Neural cell (in vitro differentiated cells): ENCODE data around the gene LY6G6C.

Source experiments
- EP300 ChIP-seq: fragments of 450-650 bp; conservative IDR thresholded peaks from 2 replicates; pipeline ENCODE4 v1.6.1; 2014; ENCODE audit warnings: antibody characterized with exemption, mild to moderate bottlenecking, moderate library complexity; ENCODE audit not compliant: poor library complexity, severe bottlenecking
- EZH2 ChIP-seq: fragments of 200-600, 300-800 bp; shearing (Covaris generic), sonication (generic); IDR thresholded peaks from 2 replicates; pipeline ENCODE4 v1.6.1; 2014; ENCODE audit warnings: antibody characterized with exemption, low read length, borderline replicate concordance, mild to moderate bottlenecking; ENCODE audit not compliant: insufficient read depth, poor library complexity, severe bottlenecking
- MXI1 ChIP-seq: fragments of 450-650 bp; conservative IDR thresholded peaks from 2 replicates; pipeline ENCODE4 v1.6.1; 2014; ENCODE audit warnings: antibody characterized with exemption, mild to moderate bottlenecking; ENCODE audit not compliant: poor library complexity, severe bottlenecking
- POLR2AphosphoS5 ChIP-seq: IDR thresholded peaks from 2 replicates; pipeline ENCODE4 v1.6.1; 2012
- RAD21 ChIP-seq: fragments of 450-650 bp; conservative IDR thresholded peaks from 2 replicates; pipeline ENCODE4 v1.6.1; 2014; ENCODE audit warnings: antibody characterized with exemption, mild to moderate bottlenecking, moderate library complexity
- REST ChIP-seq: IDR thresholded peaks from 2 replicates; pipeline ENCODE4 v1.6.1; 2012; ENCODE audit warnings: borderline replicate concordance
- SMC3 ChIP-seq: fragments of 450-650 bp; conservative IDR thresholded peaks from 2 replicates; pipeline ENCODE4 v1.6.1; 2014; ENCODE audit warnings: antibody characterized with exemption, mild to moderate bottlenecking, moderate library complexity; ENCODE audit not compliant: poor library complexity
- TAF1 ChIP-seq: IDR thresholded peaks from 2 replicates; pipeline ENCODE4 v1.6.1; 2012; ENCODE audit warnings: low read depth
- TF ChIP-seq, protein P1 (sequence below): fragments of 450-650 bp; IDR thresholded peaks from 2 replicates; pipeline ENCODE4 v1.5.1; 2014; ENCODE audit warnings: antibody characterized with exemption, mild to moderate bottlenecking, moderate library complexity; ENCODE audit not compliant: poor library complexity, severe bottlenecking

GRCh38 chr6:31693535-31693934, 28.0 kb downstream of the LY6G6C start:
- TF ChIP-seq EP300 (no peak), MXI1 (no peak), EZH2 (no peak), REST (no peak), RAD21 (no peak), TAF1 (no peak), SMC3 (no peak), POLR2AphosphoS5 (no peak)
- TF ChIP-seq, protein P1, sequence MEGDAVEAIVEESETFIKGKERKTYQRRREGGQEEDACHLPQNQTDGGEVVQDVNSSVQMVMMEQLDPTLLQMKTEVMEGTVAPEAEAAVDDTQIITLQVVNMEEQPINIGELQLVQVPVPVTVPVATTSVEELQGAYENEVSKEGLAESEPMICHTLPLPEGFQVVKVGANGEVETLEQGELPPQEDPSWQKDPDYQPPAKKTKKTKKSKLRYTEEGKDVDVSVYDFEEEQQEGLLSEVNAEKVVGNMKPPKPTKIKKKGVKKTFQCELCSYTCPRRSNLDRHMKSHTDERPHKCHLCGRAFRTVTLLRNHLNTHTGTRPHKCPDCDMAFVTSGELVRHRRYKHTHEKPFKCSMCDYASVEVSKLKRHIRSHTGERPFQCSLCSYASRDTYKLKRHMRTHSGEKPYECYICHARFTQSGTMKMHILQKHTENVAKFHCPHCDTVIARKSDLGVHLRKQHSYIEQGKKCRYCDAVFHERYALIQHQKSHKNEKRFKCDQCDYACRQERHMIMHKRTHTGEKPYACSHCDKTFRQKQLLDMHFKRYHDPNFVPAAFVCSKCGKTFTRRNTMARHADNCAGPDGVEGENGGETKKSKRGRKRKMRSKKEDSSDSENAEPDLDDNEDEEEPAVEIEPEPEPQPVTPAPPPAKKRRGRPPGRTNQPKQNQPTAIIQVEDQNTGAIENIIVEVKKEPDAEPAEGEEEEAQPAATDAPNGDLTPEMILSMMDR, result no peak
